Ovary (tissue), 3 donors: ENCODE results near the gene FGD4.

Source experiments
- POLR2A ChIP-seq: fragments of 450-650 bp; IDR thresholded peaks from one replicate; pipeline ENCODE4 v1.6.1; 2017; ENCODE audit warnings: antibody characterized with exemption, mild to moderate bottlenecking, moderate library complexity
- TF ChIP-seq, protein P1 (sequence below), 3 donors: fragments of 450-650 bp in 2 of 3; fragments of 200-600 bp in 1 of 3; IDR thresholded peaks; one replicate each; pipeline versions ENCODE4 v1.5.1 to v1.8.0; 2016 to 2022; ENCODE audit warnings: antibody characterized with exemption in 3 of 3, mild to moderate bottlenecking in 1 of 3
- donor health status: DM: no; HTN: no; CAD: no.

GRCh38 chr12:32686340-32686739 lies 287.0 kb downstream of the FGD4 start:
- TF ChIP-seq, protein P1, sequence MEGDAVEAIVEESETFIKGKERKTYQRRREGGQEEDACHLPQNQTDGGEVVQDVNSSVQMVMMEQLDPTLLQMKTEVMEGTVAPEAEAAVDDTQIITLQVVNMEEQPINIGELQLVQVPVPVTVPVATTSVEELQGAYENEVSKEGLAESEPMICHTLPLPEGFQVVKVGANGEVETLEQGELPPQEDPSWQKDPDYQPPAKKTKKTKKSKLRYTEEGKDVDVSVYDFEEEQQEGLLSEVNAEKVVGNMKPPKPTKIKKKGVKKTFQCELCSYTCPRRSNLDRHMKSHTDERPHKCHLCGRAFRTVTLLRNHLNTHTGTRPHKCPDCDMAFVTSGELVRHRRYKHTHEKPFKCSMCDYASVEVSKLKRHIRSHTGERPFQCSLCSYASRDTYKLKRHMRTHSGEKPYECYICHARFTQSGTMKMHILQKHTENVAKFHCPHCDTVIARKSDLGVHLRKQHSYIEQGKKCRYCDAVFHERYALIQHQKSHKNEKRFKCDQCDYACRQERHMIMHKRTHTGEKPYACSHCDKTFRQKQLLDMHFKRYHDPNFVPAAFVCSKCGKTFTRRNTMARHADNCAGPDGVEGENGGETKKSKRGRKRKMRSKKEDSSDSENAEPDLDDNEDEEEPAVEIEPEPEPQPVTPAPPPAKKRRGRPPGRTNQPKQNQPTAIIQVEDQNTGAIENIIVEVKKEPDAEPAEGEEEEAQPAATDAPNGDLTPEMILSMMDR (IDR thresholded peaks at IDR 0.05): no peak
- TF ChIP-seq POLR2A: no peak
